HEK293T (cell line): ENCODE data around the gene SLC1A5.

Experiments
- FOXA1 ChIP-seq: fragments of 450-650 bp; IDR thresholded peaks from 2 replicates; pipeline ENCODE4 v1.6.1; 2016; ENCODE audit warnings: mild to moderate bottlenecking
- FOXK2 ChIP-seq: fragments of 450-650 bp; IDR thresholded peaks from 2 replicates; pipeline ENCODE4 v1.6.1; 2016; ENCODE audit warnings: mild to moderate bottlenecking
- SUZ12 ChIP-seq: fragments of 450-650 bp; IDR thresholded peaks from 2 replicates; pipeline ENCODE4 v1.6.1; 2016; ENCODE audit warnings: mild to moderate bottlenecking

DNA sequence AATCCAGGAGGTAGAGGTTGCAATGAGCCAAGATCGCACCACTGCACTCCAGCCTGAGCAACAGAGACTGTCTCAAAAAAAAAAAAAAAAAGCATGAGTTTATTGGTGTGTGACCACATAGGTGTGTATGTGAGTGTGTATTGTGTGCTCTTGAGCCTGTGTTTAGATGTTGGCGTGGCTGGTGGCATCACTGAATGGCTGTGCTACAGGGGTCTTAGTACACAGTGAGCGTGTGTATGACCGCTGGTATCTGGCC, 2.5 kb downstream of the SLC1A5 start:
- TF ChIP-seq FOXK2 (no peak), SUZ12 (no peak), FOXA1 (no peak)
